Fibroblast of skin of back (primary cell): ENCODE measurements around the gene MDFIC.

Experiments
- DNase-seq: peaks from one replicate; pipeline ENCODE4 v3.0.0-alpha.2; 2013

MDFIC gene

DNA sequence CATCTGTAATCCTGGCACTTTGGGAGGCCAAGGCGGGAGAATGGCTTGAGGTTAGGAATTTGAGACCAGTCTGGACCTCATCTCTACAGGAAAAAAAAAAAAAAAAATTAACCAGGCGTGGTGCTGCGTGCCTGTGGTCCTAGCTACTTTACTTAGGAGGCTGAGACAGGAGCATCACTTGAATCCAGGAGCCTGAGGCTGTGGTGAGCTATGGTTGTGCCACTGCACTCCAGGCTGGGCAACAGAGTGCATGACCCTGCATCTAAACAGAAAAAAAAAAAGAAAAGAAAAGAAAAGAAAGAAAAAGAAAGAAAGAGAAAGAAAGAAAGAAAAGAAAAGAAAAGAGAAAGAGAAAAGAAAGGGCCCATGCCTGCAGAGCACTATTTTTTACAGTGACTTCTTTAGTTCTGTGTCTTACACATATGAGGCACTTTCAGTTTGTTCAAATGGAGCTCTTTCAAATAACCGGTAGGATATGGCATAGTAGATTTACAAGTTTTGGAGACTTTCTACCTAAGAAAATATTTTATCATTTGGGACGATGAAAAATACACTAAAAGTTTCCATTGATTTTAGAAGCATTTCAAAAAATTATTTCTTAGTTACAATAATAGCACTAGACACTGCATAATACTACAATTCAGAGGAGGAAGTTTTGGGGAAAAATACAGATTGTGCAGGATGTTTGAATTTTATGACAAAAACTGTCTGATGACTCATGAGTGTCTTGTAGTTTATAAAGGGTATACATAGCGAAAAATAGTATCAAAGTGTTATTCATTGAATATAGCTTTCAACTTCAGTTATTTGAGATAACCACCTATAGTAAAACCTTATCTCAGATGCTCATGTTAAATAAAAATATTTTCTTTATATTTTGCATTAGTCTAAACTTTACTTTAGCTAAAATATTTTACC is 75.9 kb downstream of the MDFIC start:
- no peak for DNase-seq

DNA sequence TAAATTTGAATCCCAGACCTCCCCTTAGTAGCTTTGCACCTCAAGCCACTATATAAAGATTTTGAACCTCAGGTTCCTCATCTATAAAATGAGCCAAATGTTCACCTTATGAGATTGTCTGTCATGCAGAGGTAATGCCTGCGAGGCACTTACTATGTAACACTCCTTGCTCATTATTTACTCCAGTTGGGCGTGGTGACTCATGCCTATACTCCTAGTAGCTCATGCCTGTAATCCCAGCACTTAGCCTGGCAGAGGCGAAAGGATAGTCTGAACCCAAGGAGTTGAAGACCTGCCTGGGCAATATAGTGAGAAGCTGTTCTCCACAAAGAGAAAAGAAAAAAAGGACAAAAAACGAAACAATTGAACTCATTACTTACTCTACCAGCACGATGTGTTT is 82.2 kb downstream of the MDFIC start:
- DNase-seq, result no peak

DNA sequence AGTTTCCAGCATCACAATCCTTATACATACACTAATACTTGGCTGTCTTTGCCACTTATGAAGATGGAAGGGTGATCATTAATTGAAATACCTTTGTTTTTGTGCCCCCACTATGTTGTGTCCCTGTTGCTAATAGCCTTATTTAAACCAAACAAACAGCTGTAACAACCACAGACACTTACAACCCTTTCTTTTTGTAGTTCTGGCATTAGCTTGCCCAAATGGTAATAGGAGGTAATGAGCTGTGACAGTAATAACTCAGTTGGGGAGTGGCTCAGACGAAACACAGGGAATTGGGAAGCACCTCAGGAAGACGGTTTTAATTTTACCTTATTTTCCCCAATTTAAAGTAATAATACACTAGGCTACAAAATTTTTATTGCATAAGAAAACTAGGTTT is 83.4 kb downstream of the MDFIC start:
- no peak for DNase-seq

GRCh38 chr7:115005953-115006352 is 84.1 kb downstream of the MDFIC start:
- DNase-seq, result no peak

DNA sequence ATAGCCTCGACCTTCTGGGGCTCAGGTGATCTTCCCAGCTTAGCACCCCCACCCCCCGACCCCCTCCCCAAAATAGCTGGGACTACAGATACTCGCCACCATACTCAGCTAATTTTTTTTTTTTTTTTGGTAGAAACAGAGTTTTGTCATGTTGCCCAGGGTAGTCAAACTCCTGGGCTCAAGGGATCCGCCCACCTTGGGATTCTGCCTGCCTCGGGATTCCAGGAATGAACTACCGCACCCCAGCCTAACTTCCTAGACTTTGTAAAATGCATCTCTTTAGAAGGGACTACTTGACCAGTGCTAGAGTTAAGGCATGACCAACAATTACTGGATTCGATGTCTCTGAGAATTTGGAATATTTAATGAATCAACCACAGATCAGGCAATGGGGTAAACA is 85.9 kb downstream of the MDFIC start:
- no peak for DNase-seq

DNA sequence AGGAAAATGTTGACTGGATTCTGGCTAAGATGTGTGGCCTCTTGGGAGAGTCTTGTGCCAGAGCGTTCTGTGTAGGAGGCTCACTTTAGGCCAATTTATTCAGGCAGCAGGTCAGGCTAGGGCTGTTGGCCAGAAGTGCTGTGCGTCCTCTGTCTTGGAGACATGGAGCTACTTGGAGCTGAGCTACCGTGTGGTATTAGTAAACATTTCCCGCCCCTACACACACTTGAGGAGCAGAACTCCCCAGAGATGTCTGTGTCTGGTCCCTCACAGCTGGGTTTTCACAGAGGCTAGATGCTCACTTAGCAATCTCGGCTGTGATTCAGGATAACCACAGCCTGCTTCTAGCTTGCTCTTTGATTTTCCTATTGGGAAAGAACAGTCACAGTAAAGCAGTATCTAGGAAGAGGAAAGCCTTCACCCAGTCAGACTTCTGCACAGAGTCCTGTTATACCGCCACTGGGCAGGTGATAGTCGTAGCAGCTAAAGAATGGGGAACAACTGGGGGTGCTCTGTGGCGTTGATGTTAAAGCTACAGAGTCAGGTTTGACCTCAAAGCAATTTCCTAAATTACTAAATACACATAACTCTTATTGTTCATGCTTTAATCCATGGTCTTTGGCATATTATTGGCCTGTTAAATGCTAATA is 86.7 kb downstream of the MDFIC start:
- peak; percentile 7 for DNase-seq

DNA sequence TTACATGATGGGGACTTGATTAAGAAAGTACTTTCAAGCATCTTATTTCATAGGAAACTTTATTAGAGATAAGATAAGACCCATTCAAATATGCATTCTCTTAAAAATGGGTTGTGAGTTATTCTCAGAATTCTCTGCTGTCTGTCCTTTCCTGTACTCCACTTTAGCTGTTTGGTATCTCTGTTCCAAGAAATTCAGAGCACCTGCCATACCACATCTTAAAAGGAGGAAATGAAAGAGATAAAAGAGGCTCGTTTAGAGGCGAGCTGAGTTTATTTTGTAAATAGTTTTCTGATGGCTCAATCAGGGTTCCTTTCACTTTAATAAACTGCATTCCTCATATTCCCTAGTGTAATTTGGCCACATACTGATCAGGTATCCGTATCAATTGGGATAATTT is 87.2 kb downstream of the MDFIC start:
- DNase-seq, result no peak

DNA sequence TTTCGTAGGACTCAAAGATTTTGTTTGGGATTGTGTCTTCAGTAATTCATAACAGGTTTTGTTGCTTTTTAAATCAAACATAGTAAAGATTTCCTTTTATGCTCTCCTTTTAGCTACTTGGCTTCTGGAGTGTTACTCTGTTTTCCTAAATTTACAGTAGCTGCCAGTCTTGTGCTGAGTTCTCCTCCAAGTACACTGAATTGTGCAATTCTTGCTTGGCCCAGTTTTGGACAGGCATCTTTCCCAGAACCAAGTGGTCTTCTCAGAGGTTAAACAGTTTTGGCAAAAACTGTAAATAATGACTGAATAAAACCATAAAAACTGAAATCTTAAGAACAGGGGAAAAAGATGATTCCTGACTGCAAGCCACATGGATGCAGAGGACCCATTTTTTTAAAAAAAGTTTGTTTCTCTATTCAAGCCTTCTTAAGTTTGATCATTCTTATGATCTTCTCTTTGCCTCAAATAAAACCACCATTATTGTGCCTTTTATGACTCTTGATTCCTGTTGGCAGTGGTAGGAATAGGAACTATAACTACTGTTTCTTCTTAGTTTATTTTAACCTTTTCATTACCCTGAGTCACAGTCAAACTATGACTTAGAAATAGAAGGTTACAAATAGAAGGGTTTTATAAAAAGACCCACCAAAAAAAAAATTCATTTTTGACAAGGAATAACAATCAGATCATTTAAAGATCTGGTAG is 88.0 kb downstream of the MDFIC start:
- no peak for DNase-seq

- no peak for DNase-seq
These were observed 88.5 kb downstream of the MDFIC start for GRCh38 chr7:115010441-115010820.

DNA sequence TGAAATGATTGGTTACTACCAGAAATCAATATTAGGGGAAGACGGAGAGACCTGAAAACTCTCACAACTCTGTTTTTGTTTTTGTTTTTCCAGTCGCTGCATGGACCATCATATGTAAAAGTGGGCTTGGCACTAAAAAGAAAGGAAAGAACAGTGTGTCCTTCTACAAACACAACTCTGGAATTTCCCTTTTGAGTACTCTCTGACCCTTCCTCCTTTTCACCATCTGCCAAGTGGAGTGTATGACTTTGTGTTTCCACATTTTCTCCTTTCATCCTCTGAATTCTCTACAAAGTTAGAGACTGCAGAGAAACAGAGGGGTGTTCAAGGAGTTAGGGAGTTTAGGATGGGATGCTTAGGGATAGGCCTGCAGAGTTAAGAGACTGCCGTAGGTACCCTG is 92.0 kb downstream of the MDFIC start:
- DNase-seq, result no peak

- no peak for DNase-seq
These were observed 92.9 kb downstream of the MDFIC start for GRCh38 chr7:115014794-115015193.

GRCh38 chr7:115015619-115016018 is 93.7 kb downstream of the MDFIC start:
- peak; percentile 75 for DNase-seq

- DNase-seq, result no peak
These were observed 98.2 kb downstream of the MDFIC start for GRCh38 chr7:115019882-115020605.

- no peak for DNase-seq
These were observed 101.3 kb downstream of the MDFIC start for GRCh38 chr7:115023219-115023618.

GRCh38 chr7:115024276-115024675 is 102.4 kb downstream of the MDFIC start:
- DNase-seq, result no peak

DNA sequence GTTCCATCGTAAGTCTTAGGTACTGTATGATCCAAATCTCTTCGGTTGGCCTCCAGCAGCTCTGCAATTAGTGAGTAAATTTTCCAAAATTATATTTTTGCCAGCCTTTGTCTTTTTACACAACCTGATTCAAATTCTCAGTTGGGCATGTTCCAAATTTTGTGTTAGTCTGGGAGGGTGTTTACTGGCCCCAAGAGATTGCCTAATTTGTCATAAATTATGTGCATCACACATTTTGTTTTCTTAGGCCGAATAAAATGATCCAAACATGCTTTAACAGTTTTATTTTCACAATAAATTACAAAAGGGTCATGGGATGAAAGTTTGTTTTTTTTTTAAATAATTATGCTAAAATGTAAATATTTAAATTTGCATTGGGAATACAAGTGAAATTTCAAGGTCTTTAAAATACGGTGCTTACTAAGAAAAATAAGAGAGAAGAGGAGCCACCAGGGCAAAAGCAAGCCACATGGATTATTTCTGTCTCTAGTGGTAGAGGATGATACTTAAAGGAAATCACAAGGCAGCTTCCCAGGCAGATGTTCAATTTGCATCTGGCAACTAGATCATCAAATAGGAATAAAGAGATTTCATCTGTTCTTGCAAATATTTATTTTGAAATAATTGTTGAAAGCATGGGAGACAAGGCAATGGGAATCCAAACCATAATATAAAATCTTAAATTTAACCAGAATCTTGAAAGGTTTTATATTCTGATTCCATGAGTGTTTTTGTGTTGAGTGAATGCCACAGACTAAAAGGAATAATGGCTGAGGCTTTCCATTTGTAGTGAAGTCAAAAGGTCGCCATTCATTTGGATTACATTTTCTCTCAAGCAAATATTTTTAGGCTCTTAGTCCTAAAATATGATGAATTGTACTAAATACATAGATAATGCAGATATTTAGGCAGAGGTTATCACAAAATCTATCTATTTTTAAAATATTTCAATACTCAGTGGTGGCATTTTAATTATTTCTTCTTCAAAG is 111.1 kb downstream of the MDFIC start:
- no peak for DNase-seq

- DNase-seq, result no peak
These were observed 112.1 kb downstream of the MDFIC start for GRCh38 chr7:115033917-115034459.

- no peak for DNase-seq
These were observed 112.6 kb downstream of the MDFIC start for GRCh38 chr7:115034515-115034914.

DNA sequence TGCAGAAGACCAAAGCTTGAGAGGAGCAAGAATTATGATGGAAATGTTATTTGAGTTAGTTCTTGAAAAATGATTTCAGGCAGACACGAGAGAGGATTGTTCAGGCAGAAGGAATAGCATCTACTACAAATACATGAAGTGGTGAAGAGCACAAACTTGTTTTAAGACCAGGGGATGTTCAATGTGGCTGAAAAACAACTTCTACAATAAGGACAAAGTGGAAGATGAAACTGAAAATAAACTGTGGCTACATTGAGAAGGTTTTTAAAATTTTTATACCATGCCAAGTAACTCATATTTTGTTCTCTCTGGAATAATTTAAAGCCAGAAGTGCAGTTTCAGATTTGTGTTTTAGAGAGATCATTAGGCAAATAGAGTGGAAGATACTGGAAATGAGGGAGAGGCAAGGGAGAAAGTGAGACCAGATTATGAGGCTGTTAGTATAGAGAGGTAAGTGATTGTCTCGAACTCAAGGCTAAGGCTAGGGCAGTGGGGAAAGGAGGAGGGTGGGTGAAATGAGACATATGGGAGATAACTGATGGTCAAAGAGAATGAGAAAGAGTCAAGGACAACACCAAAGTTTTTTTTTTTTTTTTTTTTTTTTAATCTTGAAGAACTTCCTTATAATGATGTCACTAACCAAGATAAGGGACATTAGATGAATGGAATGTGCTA is 115.4 kb downstream of the MDFIC start:
- DNase-seq, result peak; percentile 7

- DNase-seq, result no peak
These were observed 116.3 kb downstream of the MDFIC start for GRCh38 chr7:115038158-115038557.

DNA sequence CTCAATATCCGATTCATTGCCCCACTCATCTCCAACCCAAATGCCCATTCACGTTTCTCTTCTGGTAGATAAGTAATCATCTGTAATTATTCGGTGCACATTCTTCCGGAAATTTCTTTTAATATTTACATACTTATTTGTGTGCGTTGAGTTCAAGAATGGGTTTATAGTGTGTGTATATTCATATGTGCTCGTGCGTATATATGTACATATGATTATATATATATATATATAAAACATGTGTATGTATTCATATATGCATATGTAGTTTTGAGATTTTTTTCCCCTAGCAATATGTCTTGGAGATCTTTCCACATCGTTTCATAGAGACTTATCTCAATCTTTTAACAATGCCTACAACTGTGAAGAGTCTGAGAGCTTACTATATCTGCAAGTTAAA is 118.2 kb downstream of the MDFIC start:
- DNase-seq, result no peak
